ENCODE measurements around the gene THBS3. TPM values are rescaled to one million over a fixed set of nuclear protein-coding genes. Genes with fewer than 3 reads are reported as not detected.
A peak's percentile ranks its signal among the peaks of the same experiment; 100 is the strongest.
"Not testable (repeated sequence)": the region's sequence is repeated elsewhere in the genome, so short reads cannot be mapped to it uniquely, and the experiment has no call there.

THBS3 gene
- total RNA-seq, 1 experiment from 2014 or later = 12.1 TPM

DNA sequence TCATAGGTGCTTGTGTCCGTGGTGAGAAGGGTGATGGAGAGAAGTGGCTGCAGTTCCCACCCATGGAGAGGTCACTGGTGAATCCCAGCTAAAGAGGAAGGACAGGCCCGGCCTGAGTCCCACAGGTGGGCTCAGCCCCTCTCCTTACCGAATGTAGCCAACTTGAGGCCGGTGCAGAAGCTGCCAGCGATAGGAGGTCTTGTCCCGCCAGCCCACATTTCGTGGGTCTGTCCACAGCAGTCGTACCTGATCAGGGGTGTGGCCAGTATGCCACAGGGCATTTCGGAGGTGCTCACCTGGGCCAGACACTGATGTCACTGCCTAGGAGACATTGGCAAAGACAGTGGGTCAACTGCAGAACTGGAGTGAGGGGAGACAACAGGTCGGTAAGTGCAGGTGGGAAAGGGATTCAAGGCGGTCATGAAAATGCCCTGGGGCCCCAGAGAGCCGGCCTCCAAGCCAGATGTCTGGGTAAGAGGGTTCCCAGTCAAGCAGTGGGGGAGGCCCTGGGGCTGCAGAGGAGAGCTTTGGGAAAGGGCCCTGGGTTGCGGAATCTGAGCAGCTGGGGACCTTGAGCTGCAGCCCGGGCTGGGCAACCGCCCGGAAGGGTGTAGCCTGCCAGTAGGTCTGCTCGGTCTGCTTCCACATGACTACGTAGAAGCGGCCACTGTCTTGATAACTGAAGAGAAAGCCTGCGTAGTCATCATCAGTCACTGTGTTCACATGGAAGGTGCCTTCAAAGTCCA lies 10.6 kb downstream of the THBS3 start:
- in situ Hi-C loops (cut with HindIII; ENCODE audit: low pct_unique_long_range_greater_than_20kb, low sequenced_read_pairs) = no loop called here
- no peak for DNase-seq (ENCODE audit: low read depth, low spot score)

DNA sequence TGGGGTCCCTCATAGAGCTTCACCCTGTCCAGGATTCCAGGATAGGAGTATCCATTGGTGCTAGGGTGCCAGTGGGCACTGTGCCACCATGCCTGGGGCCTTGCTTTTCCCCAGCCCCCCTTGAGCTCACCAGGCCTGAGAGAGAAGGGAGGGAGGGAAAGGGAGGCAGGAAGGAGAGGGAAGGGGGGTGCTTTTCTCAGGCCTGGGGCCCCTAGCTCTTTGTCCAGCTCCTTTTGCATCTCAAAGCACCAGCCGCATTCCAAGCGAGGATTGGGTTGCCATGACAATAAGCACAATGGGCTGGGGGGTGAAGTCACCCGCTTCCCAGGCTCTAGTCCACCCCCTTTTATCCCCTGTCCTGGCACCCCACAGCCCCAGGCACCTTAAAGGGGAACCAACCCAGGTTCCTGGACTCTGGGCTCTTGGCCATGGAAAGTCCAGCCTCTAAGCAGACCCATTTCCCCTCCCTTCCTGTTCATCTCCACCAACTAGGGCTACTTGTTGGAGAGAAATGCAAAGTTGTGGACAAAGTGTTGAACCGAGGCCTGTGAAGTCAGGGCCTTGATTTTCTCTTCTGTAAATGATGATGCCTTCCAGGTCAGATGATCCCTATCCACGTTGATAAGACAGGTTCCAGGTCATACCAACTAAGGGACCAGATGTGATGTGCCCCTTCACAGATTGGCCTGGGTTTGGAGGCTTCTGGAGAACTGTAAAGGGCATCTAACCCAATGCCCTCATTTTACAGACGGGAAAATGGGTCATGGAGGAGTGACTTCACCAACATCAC lies 11.4 kb downstream of the THBS3 start:
- DNase-seq (ENCODE audit: low read depth, low spot score) = no peak

DNA sequence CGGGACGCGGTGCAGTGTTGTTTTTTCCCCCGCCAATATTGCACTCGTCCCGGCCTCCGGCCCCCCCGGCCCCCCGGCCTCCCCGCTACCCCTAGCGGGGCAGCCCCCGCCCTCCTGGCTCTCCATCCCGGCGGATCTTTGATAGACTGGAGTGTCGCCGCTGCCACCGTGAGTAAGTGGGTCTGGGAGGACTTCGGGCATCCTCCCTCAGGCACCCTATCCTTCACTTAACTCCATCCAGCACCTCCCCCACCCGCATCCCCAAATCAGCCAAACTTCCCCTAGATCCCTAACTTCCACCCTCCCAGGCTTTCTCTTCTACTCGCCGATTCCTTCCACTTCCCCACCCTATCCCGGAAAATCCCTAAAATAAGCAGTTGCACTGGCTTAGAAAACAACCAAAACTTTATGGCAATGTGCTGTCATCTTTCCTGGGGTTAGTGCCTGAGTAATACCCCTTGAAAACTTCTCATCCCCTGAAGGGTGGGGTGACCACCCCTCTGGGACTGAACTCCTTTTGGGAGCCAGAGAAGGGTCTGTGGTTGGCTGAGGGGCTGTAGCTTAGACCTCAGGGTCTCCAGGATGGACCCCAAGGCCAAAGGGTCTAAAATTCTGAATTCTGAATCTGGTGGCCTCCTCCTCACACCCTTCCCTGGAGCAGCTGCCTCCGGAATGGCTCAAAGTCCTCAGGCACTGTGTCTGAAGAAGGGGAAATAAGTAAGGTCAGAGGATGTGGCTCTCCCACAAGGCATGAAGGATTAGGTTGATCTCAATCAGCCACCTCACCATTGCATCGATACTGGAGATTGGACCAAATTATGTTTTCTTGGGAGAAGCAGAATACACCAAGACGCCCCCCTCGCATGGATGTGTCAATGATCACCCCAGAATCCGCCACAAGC lies 12.2 kb downstream of the THBS3 start:
- in situ Hi-C loops (cut with HindIII; ENCODE audit: low pct_unique_long_range_greater_than_20kb, low sequenced_read_pairs) = no loop called here
- no peak for DNase-seq (ENCODE audit: low read depth, low spot score)

More for the DNA sequence above, 11.4 kb downstream of the THBS3 start:
- in situ Hi-C loops (cut with HindIII; ENCODE audit: low pct_unique_long_range_greater_than_20kb, low sequenced_read_pairs) = no loop called here

DNA sequence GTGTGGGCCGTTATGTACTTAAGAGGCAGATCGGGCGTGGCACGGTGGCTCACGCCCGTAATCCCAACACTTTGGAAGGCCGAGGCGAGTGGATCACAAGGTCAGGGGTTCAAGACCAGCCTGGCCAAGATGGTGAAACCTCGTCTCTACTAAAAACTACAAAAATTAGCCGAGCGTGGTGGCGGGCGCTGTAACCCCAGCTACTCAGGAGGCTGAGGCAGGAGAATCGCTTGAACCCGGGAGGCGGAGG lies 13.8 kb downstream of the THBS3 start:
- DNase-seq (ENCODE audit: low read depth, low spot score); in situ Hi-C loops (cut with HindIII; ENCODE audit: low pct_unique_long_range_greater_than_20kb, low sequenced_read_pairs): not testable (repeated sequence)

DNA sequence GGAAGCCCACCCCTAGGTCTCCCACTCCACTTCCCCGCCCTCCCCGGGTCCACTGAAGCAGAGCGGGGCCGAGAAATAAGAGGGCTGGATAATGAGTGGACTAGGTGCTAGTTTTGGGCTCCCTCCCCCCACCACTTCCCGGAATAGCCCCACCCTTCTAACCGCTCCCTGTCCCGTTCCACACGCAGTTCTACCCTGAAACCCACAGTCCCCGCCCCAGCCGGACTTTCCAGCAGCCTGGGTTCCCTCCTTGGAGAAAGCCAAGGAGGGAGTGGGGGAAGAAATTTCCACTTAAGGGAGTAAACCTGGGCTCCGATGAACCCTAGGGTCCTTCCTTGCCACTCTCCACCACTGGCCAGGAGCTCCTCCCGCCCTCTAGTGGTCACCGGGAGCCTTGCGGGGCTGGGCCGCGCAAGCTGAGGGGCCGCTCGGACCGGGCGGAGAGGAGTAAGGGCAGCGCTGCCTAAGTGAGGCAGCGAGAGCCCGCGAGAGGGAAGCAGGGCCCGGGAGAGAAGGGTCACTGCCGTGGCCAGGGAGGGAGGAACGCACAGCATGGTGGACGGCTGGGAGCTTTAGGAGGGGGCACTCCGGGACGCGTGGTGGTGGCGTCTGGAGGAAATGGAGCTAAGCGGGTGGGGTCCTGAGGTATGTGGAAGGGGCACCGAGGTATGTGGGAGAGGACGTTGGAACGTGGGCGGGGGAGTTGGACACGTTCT lies 14.3 kb downstream of the THBS3 start:
- peak; percentile 92 for DNase-seq (ENCODE audit: low read depth, low spot score)
- in situ Hi-C loops (cut with HindIII; ENCODE audit: low pct_unique_long_range_greater_than_20kb, low sequenced_read_pairs) = no loop called here

DNA sequence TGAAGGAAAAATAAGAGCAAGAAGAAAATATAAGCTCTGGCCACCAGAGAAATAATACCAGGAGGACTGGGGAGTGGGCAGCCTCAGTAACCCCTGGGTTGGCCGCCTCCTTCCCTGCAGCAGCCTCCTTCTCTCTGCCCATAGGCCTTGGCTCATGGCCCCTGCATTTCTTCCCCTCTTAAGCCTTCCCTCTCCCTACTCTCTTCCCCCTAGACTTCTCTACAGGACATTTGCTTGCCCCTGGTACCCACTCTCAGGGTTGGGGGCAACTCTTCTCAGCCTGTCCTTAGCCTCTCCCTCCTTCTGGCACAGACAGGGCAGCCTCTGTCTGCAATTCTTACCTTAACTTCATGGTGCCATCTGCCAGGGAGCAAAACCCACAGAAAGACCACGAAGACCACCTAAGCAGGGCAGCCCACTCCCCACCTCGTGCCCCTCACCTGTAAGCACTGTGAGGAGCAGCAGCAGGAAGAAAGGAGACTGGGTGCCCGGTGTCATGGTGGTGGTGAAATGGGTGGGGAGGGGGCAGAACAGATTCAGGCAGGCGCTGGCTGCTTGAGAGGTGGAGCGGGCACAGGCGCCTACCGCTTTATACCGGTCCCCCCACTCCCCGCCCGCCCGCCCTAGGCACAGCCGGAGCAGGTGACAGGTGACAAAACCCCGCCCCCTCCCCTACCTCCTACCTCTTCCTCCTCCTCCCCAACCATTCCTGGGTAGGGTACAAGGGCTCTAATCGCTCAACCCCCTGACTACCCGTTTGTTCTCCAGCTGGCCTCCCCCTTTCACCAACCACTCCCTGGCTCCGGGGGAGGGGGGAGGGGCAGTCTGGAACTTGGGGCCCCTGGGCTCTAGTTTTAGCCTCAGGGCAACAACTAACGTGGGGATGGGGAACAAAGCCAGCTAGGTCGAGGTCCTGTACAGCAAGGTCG lies 15.1 kb downstream of the THBS3 start:
- DNase-seq (ENCODE audit: low read depth, low spot score) = no peak
- in situ Hi-C loops (cut with HindIII; ENCODE audit: low pct_unique_long_range_greater_than_20kb, low sequenced_read_pairs) = no loop called here

DNA sequence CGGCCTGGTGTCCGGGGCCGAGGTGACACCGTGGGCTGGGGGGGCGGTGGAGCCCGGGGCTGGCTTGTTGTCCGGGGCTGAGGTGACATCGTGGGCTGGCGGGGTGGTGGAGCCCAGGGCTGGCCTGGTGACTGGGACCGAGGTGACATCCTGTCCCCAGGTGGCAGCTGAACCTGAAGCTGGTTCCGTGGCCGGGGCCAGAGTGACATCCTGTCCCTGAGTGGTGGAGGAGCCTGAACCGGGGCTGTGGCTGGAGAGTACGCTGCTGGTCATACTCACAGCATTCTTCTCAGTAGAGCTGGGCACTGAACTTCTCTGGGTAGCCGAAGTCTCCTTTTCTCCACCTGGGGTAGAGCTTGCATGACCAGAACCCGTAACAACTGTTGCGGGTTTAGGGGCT lies 15.8 kb downstream of the THBS3 start:
- in situ Hi-C loops (cut with HindIII; ENCODE audit: low pct_unique_long_range_greater_than_20kb, low sequenced_read_pairs) = no loop called here
- no peak for DNase-seq (ENCODE audit: low read depth, low spot score)

DNA sequence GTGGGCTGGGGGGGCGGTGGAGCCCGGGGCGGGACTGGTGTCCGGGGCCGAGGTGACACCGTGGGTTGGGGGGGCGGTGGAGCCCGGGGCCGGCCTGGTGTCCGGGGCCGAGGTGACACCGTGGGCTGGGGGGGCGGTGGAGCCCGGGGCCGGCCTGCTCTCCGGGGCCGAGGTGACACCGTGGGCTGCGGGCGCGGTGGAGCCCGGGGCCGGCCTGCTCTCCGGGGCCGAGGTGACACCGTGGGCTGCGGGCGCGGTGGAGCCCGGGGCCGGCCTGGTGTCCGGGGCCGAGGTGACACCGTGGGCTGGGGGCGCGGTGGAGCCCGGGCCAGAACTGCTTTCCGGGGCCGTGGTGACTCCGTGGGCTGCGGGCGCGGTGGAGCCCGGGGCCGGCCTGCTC lies 17.8 kb downstream of the THBS3 start:
- in situ Hi-C loops (cut with HindIII; ENCODE audit: low pct_unique_long_range_greater_than_20kb, low sequenced_read_pairs); DNase-seq (ENCODE audit: low read depth, low spot score): not testable (repeated sequence)

DNA sequence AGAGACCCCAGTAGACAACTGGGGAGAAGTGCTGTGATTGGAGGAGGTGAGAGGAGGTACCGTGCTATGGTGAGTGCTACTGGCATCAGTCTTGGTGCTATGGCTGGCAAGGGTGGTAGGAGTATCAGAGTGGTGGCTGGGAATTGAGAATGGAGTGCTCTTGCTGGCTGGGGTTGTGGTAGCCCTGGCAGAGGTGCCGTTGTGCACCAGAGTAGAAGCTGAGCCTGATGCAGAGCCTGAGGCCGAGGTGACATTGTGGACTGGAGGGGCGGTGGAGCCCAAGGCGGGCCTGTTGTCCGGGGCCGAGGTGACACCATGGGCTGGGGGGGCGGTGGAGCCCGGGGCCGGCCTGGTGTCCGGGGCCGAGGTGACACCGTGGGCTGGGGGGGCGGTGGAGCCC lies 19.4 kb downstream of the THBS3 start:
- DNase-seq (ENCODE audit: low read depth, low spot score) = no peak
- in situ Hi-C loops (cut with HindIII; ENCODE audit: low pct_unique_long_range_greater_than_20kb, low sequenced_read_pairs) = no loop called here

DNA sequence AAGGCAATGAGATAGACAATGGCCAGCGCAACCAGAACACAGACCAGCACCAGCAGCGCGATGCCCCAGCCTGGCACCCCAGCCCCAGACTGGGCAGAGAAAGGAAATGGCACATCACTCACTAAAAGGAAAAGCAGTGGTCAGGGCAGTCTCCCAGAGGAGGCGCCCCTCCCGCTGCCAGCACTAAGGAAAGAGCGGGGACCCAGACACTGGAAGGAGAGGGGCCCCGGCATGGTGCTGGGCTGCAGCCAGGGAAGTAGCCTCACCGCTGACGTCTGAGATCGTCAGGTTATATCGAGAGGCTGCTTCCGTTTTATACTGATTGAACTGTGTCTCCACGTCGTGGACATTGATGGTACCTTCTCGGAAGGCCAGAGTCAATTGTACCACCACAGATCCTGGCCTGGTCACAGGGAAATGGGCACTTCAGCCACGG lies 20.2 kb downstream of the THBS3 start:
- in situ Hi-C loops (cut with HindIII; ENCODE audit: low pct_unique_long_range_greater_than_20kb, low sequenced_read_pairs) = no loop called here

DNA sequence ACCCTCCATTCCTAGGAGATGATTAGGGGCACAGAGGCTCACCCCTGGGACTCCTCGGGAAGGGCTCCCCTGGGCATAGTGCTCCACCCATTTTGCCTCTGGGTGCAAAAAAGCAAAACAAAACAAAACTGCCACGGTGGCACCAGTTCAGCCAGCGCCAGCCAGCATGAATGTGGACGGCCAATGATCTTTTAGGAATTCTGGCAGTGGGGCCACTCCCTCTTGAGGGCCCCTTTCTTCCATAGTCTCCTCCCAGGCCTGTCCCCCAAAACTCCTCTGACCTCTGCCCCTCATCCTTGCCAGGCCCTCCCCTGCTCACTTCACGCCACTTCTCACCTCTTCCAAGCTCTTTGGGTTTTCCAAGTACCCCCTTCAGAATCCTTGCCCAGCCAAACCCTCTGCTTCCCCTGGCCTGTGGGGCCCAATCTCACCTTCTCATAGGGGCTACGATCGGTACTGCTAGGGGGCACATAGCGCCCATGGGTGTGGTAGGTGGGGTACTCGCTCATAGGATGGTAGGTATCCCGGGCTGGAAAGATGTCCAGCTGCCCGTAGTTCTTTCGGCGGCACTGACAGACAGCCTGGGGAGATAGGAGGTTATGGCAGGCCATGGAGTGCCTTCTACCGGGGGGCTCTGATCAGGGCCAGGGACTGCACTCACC lies 20.8 kb downstream of the THBS3 start:
- in situ Hi-C loops (cut with HindIII; ENCODE audit: low pct_unique_long_range_greater_than_20kb, low sequenced_read_pairs) = no loop called here
- no peak for DNase-seq (ENCODE audit: low read depth, low spot score)

More for the DNA sequence above, 20.2 kb downstream of the THBS3 start:
- DNase-seq (ENCODE audit: low read depth, low spot score) = no peak

DNA sequence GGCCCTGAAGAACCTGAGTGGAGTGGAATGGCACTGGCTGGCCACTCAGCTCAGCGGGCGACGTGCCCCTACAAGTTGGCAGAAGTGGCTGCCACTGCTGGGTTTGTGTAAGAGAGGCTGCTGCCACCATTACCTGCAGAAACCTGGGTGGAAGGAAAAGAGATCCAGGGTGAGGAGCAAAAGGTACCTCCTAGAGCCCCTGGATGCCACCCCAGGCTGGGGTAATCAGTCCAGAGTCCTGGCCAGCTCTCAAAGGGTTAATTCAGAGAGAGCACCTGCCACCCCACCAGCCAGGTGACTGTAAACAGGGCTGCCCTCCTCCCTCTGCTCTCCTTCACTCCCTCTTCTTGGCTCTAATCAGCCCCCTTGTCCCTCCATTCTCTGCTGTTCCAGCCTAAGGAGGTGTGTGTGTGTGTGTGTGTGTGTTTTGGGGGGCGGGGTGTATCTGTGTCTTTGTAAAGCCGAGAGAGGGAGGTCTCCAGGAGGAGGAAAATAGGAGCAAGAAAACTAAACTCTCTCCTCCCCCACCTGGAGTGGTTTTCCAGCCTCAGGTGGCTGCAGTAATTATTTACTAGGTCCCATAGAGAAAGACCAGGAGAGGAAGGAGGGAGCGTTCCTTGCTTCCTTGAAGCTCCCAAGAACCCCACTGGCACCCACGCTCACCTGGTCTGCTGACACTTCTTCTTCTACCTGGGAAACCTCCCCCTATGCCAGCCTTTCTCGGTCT lies 21.5 kb downstream of the THBS3 start:
- in situ Hi-C loops (cut with HindIII; ENCODE audit: low pct_unique_long_range_greater_than_20kb, low sequenced_read_pairs) = no loop called here
- no peak for DNase-seq (ENCODE audit: low read depth, low spot score)

DNA sequence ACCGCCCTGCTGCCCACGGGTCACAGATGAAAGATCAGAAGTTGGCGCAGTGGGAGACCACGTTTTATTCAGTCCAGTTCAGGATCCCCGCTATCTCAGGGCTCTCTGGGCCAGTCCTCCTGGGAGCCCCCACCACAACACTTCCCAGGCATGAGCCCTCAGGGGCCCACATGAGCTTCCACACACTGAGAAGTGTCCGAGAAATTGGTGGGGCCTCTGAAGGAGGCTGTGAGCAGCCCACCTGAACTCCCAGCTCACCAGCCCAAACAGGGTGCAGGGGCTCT lies 22.0 kb downstream of the THBS3 start:
- DNase-seq (ENCODE audit: low read depth, low spot score) = no peak
- in situ Hi-C loops (cut with HindIII; ENCODE audit: low pct_unique_long_range_greater_than_20kb, low sequenced_read_pairs) = no loop called here

DNA sequence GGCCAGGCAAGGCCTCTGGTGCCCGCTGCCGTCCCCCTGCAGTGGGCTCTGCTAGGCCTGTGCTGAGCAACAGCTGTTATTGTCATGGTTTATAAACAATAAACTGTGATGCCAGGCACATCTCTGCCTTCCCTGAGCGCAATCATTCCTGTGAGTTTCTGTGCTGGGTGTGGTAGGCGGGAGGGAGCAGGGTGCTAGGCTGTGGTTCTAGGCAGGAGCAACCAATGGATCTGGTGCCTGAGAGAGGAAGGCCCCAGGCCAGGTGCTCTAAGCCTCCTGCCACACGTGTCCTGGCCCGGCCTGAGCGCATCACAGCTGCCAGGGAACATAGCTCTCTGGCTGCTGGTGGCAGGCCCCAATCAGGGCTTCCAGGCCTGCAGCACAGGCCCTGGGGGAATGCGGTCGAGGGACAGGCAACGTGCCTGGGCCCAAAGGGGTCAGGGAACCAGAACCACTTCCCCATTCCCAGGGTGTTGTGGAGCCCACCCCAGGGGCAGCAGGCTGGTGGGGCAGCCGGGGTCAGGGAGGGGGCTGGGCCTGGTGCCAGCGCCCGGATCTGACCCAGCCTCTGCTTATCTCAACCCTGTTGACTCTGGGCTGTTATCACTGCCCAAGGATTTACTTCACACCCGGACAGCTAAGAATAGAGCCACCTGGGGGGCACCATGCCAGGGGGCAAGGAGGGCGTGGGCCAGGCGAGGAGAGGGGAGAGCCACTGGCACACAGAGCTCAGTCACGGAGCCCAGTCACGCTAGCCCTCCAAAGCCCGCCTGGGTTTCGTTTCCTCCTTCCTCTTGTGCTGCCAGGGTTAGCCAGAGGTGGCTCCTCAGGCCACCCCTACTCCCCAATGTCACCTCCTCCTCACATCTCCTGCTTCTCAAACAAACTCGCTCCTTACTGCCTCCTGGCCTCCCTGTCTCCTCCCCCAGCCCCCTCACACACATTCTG lies 22.6 kb downstream of the THBS3 start:
- no peak for DNase-seq (ENCODE audit: low read depth, low spot score)
- in situ Hi-C loops (cut with HindIII; ENCODE audit: low pct_unique_long_range_greater_than_20kb, low sequenced_read_pairs) = no loop called here

DNA sequence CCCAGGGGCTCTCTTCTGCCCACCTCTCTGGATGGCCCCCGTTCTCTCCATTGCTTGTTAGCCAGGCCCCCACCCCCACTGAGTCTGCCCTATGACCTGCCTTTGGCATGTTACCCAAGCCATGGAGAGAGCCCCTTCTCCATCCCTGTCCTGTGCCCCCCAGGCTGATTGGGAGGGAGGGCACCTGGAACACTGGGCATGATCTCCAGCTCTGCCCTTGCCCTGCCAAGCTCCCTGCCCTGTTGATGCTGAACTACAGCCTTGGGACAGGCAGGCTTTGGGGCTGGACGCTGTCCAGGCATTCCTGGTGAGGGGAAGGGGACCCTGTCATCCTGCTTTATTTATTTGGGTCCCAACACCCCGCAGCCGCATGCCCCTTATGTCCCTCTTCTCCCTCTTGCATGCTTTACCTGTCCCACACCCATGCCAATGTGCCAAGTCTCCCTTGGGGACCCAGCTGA lies 23.3 kb downstream of the THBS3 start:
- in situ Hi-C loops (cut with HindIII; ENCODE audit: low pct_unique_long_range_greater_than_20kb, low sequenced_read_pairs) = no loop called here

More for the DNA sequence above, 23.3 kb downstream of the THBS3 start:
- DNase-seq (ENCODE audit: low read depth, low spot score) = no peak

Measured in SK-MEL-5 (cell line).